Measurements from ENCODE around the gene IGSF21.

- TF ChIP-seq CTCF (IDR thresholded peaks at IDR 0.05) (no peak), POLR2A (IDR thresholded peaks at IDR 0.05) (no peak)
Observed at GRCh38 chr1:18191037-18191436, 83.4 kb downstream of the IGSF21 start.
